Measurements from ENCODE around the gene KRT14.

DNA sequence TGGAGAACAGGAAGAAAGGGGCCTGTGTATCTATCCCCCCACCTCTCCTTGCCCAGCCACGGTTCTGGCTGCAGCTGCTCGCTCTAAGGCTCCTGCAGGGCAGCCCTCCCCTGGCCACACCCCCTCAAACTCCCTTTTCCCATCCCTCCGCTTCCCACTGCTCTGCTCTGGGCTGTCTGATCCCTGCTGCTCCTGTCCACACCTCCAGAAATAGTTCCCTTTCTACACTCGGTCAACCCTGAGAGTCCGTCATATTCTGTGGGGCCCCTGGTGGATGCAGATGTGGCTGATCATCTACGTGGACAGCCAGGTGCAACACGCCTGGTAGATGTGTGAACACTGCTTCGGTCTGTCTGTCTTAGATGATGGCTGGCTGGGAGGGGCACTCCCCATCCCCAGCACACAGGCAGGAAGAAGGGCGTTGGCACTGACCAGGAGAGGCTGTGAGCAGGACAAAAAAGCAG is 39.3 kb downstream of the KRT14 start:
- TF ChIP-seq, protein P1, sequence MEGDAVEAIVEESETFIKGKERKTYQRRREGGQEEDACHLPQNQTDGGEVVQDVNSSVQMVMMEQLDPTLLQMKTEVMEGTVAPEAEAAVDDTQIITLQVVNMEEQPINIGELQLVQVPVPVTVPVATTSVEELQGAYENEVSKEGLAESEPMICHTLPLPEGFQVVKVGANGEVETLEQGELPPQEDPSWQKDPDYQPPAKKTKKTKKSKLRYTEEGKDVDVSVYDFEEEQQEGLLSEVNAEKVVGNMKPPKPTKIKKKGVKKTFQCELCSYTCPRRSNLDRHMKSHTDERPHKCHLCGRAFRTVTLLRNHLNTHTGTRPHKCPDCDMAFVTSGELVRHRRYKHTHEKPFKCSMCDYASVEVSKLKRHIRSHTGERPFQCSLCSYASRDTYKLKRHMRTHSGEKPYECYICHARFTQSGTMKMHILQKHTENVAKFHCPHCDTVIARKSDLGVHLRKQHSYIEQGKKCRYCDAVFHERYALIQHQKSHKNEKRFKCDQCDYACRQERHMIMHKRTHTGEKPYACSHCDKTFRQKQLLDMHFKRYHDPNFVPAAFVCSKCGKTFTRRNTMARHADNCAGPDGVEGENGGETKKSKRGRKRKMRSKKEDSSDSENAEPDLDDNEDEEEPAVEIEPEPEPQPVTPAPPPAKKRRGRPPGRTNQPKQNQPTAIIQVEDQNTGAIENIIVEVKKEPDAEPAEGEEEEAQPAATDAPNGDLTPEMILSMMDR (IDR thresholded peaks at IDR 0.05 in 8 of 11, conservative IDR thresholded peaks at IDR 0.05 in 3 of 11) = no peak
- TF ChIP-seq POLR2A (IDR thresholded peaks at IDR 0.05) = no peak
- TF ChIP-seq POLR2AphosphoS5 (IDR thresholded peaks at IDR 0.05) = no peak

All from spleen (tissue), 7 donors.